ENCODE results near the gene BCL2L1. TPM values are rescaled to one million over a fixed set of nuclear protein-coding genes. Genes with fewer than 3 reads are reported as not detected.
A peak's percentile ranks its signal among the peaks of the same experiment; 100 is the strongest.

BCL2L1 gene
- total RNA-seq, 2 donors from 2014 or later: 45.1 to 79.8 TPM

GRCh38 chr20:31739550-31739977 lies 16.9 kb upstream of the BCL2L1 start:
- intact Hi-C loops (cut with DNase I): no loop called here
- ATAC-seq: no peak
- no peak for DNase-seq

GRCh38 chr20:31738729-31739549 lies 16.3 kb upstream of the BCL2L1 start, which contains the start of gene TPX2:
Gene TPX2, plus strand, starts transcription at chr20:31739290. Its CDS starts 18,187 bp downstream, at chr20:31757477.
- intact Hi-C loops (cut with DNase I): no loop called here
- DNase-seq (peak; percentile 96), ATAC-seq (peak; percentile 100)

GRCh38 chr20:31731321-31731717 lies 8.7 kb upstream of the BCL2L1 start:
- no peak for DNase-seq
- intact Hi-C loops (cut with DNase I): no loop called here
- ATAC-seq: no peak

- DNase-seq (peak; percentile 99), ATAC-seq (peak; percentile 98)
- intact Hi-C loops (cut with DNase I): loop anchor here (1.0 to 10.0 kb wide), 4 partner anchors 61 to 159 kb away; partner anchors contain the start of gene MYLK2 (in 1 of the 2)
These were observed 831 bp upstream of the BCL2L1 start for GRCh38 chr20:31723319-31724078.

GRCh38 chr20:31723069-31723318 lies 326 bp upstream of the BCL2L1 start:
- intact Hi-C loops (cut with DNase I): loop anchor here (1.0 to 10.0 kb wide), 4 partner anchors 61 to 158 kb away; partner anchors contain the start of gene MYLK2 (in 1 of the 2)
- peak in 1 of 2 donors; percentile 21 for ATAC-seq
- no peak for DNase-seq

- ATAC-seq: no peak
- intact Hi-C loops (cut with DNase I): loop anchor here (5.0 to 10.0 kb wide), 3 partner anchors 59 to 157 kb away; partner anchors contain the start of gene MYLK2 (in 1 of the 2)
- DNase-seq: peak; percentile 31
These were observed 1.0 kb downstream of the BCL2L1 start for GRCh38 chr20:31721408-31722256.

- intact Hi-C loops (cut with DNase I): loop anchor here (5.0 to 10.0 kb wide), 3 partner anchors 58 to 156 kb away; partner anchors contain the start of gene MYLK2 (in 1 of the 2)
- no peak for ATAC-seq
- no peak for DNase-seq
These were observed 1.9 kb downstream of the BCL2L1 start for GRCh38 chr20:31720486-31721407.

- intact Hi-C loops (cut with DNase I): loop anchor here (5.0 to 10.0 kb wide), 3 partner anchors 58 to 155 kb away; partner anchors contain the start of gene MYLK2 (in 1 of the 2)
- DNase-seq: no peak
- no peak for ATAC-seq
These were observed 2.8 kb downstream of the BCL2L1 start for GRCh38 chr20:31719644-31720485.

GRCh38 chr20:31718952-31719643 lies 3.6 kb downstream of the BCL2L1 start:
- ATAC-seq (no peak), DNase-seq (no peak)
- intact Hi-C loops (cut with DNase I): no loop called here

GRCh38 chr20:31717478-31718201 lies 5.0 kb downstream of the BCL2L1 start:
- intact Hi-C loops (cut with DNase I): no loop called here
- DNase-seq (no peak), ATAC-seq (no peak)

GRCh38 chr20:31716818-31717477 lies 5.7 kb downstream of the BCL2L1 start:
- intact Hi-C loops (cut with DNase I): no loop called here
- ATAC-seq: no peak
- no peak for DNase-seq

GRCh38 chr20:31716351-31716750 lies 6.3 kb downstream of the BCL2L1 start:
- ATAC-seq: no peak
- intact Hi-C loops (cut with DNase I): no loop called here

GRCh38 chr20:31715766-31716165 lies 6.9 kb downstream of the BCL2L1 start:
- DNase-seq (no peak), ATAC-seq (no peak)
- intact Hi-C loops (cut with DNase I): no loop called here

More at GRCh38 chr20:31716351-31716750, 6.3 kb downstream of the BCL2L1 start:
- no peak for DNase-seq

- ATAC-seq (peak; percentile 84), DNase-seq (peak; percentile 87)
- intact Hi-C loops (cut with DNase I): loop anchor here (5.0 kb wide), 2 partner anchors 41 to 141 kb away; no protein-coding TSS in a partner anchor
These were observed 9.1 kb downstream of the BCL2L1 start for GRCh38 chr20:31713312-31714273.
